PC-3 (cell line): ENCODE results near the gene MYB. TPM values are rescaled to one million over a fixed set of nuclear protein-coding genes. Genes with fewer than 3 reads are reported as not detected.

Source experiments
- ATAC-seq: fragments of 200-7000 bp; cut with Tn5 transposase; 2 replicates; pipeline ENCODE4 v1.9.1; 2020; ENCODE audit warnings: mild to moderate bottlenecking, moderate library complexity
- BruUV-seq: library from RNA; stranded (reverse); fragments of 400-500 nt; replicated peaks from 2 replicates; lab custom pipeline; 2021; lab: Mats Ljungman, UMichigan
- CTCF ChIA-PET: fragments of 300-600 bp; sonication (Branson Sonifier 250); formaldehyde crosslinking; loops from one replicate; lab custom pipeline; 2022; ENCODE audit warnings: antibody characterized with exemption; lab: Charles Lee
- POLR2A ChIA-PET: fragments of 300-600 bp; sonication (Branson Sonifier 250); formaldehyde crosslinking; loops from one replicate; lab custom pipeline; 2022; ENCODE audit warnings: antibody characterized with exemption; ENCODE audit not compliant: unreplicated experiment; lab: Charles Lee
- DNase-seq: peaks from one replicate; pipeline ENCODE4 v3.0.0-alpha.2; 2015
- H2AFZ ChIP-seq: fragments of 300-600 bp; sonication (generic); 2 replicates; pipeline ENCODE4 v1.6.0; 2016; ENCODE audit warnings: antibody characterized with exemption, low read length
- H3F3A ChIP-seq: fragments of 300-600 bp; sonication (generic); one replicate; pipeline ENCODE4 v1.6.0; 2017; ENCODE audit warnings: antibody characterized with exemption, low read length, control low read depth, mild to moderate bottlenecking; ENCODE audit not compliant: unreplicated experiment
- H3K27ac ChIP-seq: fragments of 300-600 bp; sonication (generic); 2 replicates; pipeline ENCODE4 v1.5.1; 2016; ENCODE audit warnings: mild to moderate bottlenecking, low read length
- H3K27me3 ChIP-seq: fragments of 300-600 bp; sonication (generic); 2 replicates; pipeline ENCODE4 v1.6.1; 2016; ENCODE audit warnings: low read length, mixed read lengths
- H3K36me3 ChIP-seq: fragments of 300-600 bp; sonication (generic); 2 replicates; pipeline ENCODE4 v1.6.1; 2016; ENCODE audit warnings: low read depth, mixed run types, low read length, mixed read lengths
- H3K4me1 ChIP-seq: fragments of 300-600 bp; sonication (generic); 2 replicates; pipeline ENCODE4 v1.5.1; 2016; ENCODE audit warnings: low read length; ENCODE audit not compliant: insufficient read depth
- H3K4me2 ChIP-seq: fragments of 300-600 bp; sonication (generic); 2 replicates; pipeline ENCODE4 v1.6.0; 2016; ENCODE audit warnings: low read length
- H3K4me3 ChIP-seq: fragments of 300-600 bp; sonication (generic); 2 replicates; pipeline ENCODE4 v1.5.1; 2016; ENCODE audit warnings: mild to moderate bottlenecking, low read length, mixed read lengths
- H3K79me2 ChIP-seq: fragments of 300-600 bp; sonication (generic); 2 replicates; pipeline ENCODE4 v1.6.1; 2017; ENCODE audit warnings: low read length, mixed read lengths
- H3K9ac ChIP-seq: fragments of 300-600 bp; sonication (generic); 2 replicates; pipeline ENCODE4 v1.6.0; 2016; ENCODE audit warnings: mild to moderate bottlenecking, low read length
- H3K9me2 ChIP-seq: fragments of 300-600 bp; sonication (generic); replicated peaks from 2 replicates; pipeline ENCODE4 v1.6.1; 2016; ENCODE audit warnings: mixed run types, low read length, mixed read lengths
- H3K9me3 ChIP-seq: fragments of 300-600 bp; sonication (generic); 2 replicates; pipeline ENCODE4 v1.6.1; 2016; ENCODE audit warnings: low read length, mixed read lengths
- H4K20me1 ChIP-seq: fragments of 300-600 bp; sonication (generic); 2 replicates; pipeline ENCODE4 v1.6.1; 2016; ENCODE audit warnings: low read length, mixed read lengths
- EZH2 ChIP-seq: fragments of 300-600 bp; sonication (generic); IDR thresholded peaks from one replicate; pipeline ENCODE4 v1.6.1; 2017; ENCODE audit warnings: antibody characterized with exemption, mild to moderate bottlenecking, low read length; ENCODE audit not compliant: unreplicated experiment
- EZH2phosphoT487 ChIP-seq: fragments of 300-600 bp; sonication (generic); IDR thresholded peaks from 2 replicates; pipeline ENCODE4 v1.6.1; 2018; ENCODE audit warnings: mild to moderate bottlenecking, antibody characterized with exemption, low read length, borderline replicate concordance
- intact Hi-C: fragments of 100-400 bp; cut with micrococcal nuclease; formaldehyde crosslinking; loops from 2 replicates; pipeline ENCODE4 v1.9.0; 2023
- total RNA-seq: library from RNA; depleted of rRNA; stranded (reverse); fragments of >200 nt; gene quantifications from 2 replicates; pipeline ENCODE4 v1.2.3, GENCODE V29; 2014
- TF ChIP-seq, protein P1 (sequence below): fragments of 300-600 bp; sonication (generic); conservative IDR thresholded peaks from 2 replicates; pipeline ENCODE4 v1.5.1; 2017; ENCODE audit warnings: antibody characterized with exemption, low read depth, mild to moderate bottlenecking, low read length

MYB gene
- total RNA-seq, 1 experiment from 2014 or later = 4.4 TPM

DNA sequence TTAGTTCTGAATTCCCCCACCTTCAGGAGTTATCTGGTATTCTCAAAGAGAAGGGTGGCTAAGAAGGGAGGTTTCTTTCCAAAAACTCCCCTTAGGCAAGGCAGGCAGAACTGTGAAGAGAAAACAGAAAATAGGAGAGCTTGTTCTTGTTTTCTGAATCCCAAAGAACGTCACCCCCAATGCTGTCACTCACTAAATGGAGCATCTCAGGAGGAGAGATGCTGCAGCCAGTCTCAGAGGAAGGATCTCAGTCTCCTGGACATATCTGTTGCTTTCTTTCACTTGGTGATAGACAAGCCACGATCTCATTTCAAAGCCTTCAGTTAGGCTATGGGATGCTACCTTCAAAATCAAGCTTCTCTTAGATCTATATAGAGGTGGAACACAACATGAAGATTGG lies 16.1 kb upstream of the MYB start:
- Histone ChIP-seq H3K27ac (no peak overlapping the region), H3K9me2 (no peaks in the 10 kb centered on the region), H3K36me3 (no peaks in the 10 kb centered on the region), H3K79me2 (no peaks in the 10 kb centered on the region), H3K4me2 (no peak overlapping the region), H3K4me3 (no peak overlapping the region), H4K20me1 (no peaks in the 10 kb centered on the region), H3K4me1 (no peaks in the 10 kb centered on the region), H3K27me3 (no peaks in the 10 kb centered on the region), H3F3A (no peaks in the 10 kb centered on the region), H2AFZ (no peak overlapping the region), H3K9ac (no peak overlapping the region), H3K9me3 (no peaks in the 10 kb centered on the region)
- no TSS peak for BruUV-seq
- CTCF ChIA-PET = no interaction called here
- intact Hi-C loops = no loop called here
- DNase-seq = no peak
- ATAC-seq = no peak
- POLR2A ChIA-PET = no interaction called here
- TF ChIP-seq EZH2 = no peak
- no peak for TF ChIP-seq EZH2phosphoT487
- TF ChIP-seq, protein P1, sequence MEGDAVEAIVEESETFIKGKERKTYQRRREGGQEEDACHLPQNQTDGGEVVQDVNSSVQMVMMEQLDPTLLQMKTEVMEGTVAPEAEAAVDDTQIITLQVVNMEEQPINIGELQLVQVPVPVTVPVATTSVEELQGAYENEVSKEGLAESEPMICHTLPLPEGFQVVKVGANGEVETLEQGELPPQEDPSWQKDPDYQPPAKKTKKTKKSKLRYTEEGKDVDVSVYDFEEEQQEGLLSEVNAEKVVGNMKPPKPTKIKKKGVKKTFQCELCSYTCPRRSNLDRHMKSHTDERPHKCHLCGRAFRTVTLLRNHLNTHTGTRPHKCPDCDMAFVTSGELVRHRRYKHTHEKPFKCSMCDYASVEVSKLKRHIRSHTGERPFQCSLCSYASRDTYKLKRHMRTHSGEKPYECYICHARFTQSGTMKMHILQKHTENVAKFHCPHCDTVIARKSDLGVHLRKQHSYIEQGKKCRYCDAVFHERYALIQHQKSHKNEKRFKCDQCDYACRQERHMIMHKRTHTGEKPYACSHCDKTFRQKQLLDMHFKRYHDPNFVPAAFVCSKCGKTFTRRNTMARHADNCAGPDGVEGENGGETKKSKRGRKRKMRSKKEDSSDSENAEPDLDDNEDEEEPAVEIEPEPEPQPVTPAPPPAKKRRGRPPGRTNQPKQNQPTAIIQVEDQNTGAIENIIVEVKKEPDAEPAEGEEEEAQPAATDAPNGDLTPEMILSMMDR = no peak

DNA sequence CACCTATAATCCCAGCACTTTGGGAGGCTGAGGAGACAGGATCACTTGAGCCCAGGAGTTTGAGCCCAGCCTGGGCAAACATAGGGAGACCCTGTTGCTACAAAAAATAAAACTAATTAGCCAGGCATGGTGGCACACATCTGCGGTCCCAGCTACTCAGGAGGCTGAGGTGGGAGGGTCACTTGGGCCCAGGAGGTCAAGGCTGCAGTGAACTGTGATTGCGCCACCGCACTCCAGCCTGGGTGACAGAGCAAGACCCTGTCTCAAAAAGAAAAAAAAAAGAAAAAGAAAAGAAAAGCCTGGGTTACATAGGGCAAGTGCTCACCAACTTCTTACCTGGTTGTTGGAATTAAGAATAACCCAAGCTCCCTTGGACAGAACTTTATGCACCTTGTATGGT lies 14.6 kb upstream of the MYB start:
- Histone ChIP-seq H3K79me2 (no peaks in the 10 kb centered on the region), H3K9me2 (no peaks in the 10 kb centered on the region), H3K4me3 (no peak overlapping the region), H4K20me1 (no peaks in the 10 kb centered on the region), H3F3A (no peaks in the 10 kb centered on the region), H3K27ac (no peak overlapping the region), H3K27me3 (no peaks in the 10 kb centered on the region), H3K4me2 (no peak overlapping the region), H2AFZ (no peak overlapping the region), H3K4me1 (no peaks in the 10 kb centered on the region), H3K9me3 (no peaks in the 10 kb centered on the region), H3K36me3 (no peaks in the 10 kb centered on the region), H3K9ac (no peak overlapping the region)
- CTCF ChIA-PET = no interaction called here
- ATAC-seq = no peak
- intact Hi-C loops = no loop called here
- POLR2A ChIA-PET = no interaction called here
- BruUV-seq = no TSS peak
- no peak for DNase-seq
- TF ChIP-seq EZH2phosphoT487 = no peak

DNA sequence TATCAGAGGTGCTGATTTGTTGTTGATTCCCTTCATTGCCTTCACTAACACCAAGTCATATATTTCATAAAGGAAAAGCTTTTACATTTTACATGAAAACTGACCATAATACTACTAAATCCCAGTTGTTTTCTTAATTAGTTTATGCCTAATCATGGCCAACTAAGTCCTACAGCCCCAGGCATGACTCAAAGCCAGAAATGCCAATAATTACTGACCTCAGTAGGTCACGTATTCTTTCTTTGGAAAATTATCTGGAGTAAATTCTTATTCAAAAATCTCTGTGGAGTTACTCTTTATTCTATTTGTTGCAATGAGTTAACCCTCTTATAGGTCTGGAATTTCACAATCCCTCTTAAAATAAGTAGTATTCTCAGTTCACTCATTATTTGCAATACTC lies 13.5 kb upstream of the MYB start:
- POLR2A ChIA-PET = no interaction called here
- Histone ChIP-seq H2AFZ (no peak overlapping the region), H3K36me3 (no peaks in the 10 kb centered on the region), H3K9ac (no peak overlapping the region), H3K27ac (no peak overlapping the region), H3K4me3 (no peak overlapping the region), H3K4me2 (no peak overlapping the region), H3K27me3 (no peaks in the 10 kb centered on the region), H3K9me3 (no peaks in the 10 kb centered on the region), H3K9me2 (no peaks in the 10 kb centered on the region), H3K79me2 (no peaks in the 10 kb centered on the region), H3K4me1 (no peaks in the 10 kb centered on the region), H3F3A (no peaks in the 10 kb centered on the region), H4K20me1 (no peaks in the 10 kb centered on the region)
- CTCF ChIA-PET = no interaction called here
- ATAC-seq (no peak), DNase-seq (no peak)
- no TSS peak for BruUV-seq
- intact Hi-C loops = no loop called here
- no peak for TF ChIP-seq EZH2
- TF ChIP-seq, protein P1 = no peak
- TF ChIP-seq EZH2phosphoT487 = no peak
